Stimulated activated CD8-positive, alpha-beta memory T cell treated with anti-CD3 and anti-CD28 coated beads, Interleukin-12 subunit alpha, Interleukin-12 subunit beta, amount 100 ng/mL, for 24 hours (primary cell): Measurements from ENCODE around the gene ARSK.

ENCODE experiments used
- DNase-seq: peaks from one replicate; pipeline ENCODE4 v3.0.0-alpha.2; 2020; ENCODE audit errors: extremely low read depth

The ARSK gene, protein sequence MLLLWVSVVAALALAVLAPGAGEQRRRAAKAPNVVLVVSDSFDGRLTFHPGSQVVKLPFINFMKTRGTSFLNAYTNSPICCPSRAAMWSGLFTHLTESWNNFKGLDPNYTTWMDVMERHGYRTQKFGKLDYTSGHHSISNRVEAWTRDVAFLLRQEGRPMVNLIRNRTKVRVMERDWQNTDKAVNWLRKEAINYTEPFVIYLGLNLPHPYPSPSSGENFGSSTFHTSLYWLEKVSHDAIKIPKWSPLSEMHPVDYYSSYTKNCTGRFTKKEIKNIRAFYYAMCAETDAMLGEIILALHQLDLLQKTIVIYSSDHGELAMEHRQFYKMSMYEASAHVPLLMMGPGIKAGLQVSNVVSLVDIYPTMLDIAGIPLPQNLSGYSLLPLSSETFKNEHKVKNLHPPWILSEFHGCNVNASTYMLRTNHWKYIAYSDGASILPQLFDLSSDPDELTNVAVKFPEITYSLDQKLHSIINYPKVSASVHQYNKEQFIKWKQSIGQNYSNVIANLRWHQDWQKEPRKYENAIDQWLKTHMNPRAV

DNA sequence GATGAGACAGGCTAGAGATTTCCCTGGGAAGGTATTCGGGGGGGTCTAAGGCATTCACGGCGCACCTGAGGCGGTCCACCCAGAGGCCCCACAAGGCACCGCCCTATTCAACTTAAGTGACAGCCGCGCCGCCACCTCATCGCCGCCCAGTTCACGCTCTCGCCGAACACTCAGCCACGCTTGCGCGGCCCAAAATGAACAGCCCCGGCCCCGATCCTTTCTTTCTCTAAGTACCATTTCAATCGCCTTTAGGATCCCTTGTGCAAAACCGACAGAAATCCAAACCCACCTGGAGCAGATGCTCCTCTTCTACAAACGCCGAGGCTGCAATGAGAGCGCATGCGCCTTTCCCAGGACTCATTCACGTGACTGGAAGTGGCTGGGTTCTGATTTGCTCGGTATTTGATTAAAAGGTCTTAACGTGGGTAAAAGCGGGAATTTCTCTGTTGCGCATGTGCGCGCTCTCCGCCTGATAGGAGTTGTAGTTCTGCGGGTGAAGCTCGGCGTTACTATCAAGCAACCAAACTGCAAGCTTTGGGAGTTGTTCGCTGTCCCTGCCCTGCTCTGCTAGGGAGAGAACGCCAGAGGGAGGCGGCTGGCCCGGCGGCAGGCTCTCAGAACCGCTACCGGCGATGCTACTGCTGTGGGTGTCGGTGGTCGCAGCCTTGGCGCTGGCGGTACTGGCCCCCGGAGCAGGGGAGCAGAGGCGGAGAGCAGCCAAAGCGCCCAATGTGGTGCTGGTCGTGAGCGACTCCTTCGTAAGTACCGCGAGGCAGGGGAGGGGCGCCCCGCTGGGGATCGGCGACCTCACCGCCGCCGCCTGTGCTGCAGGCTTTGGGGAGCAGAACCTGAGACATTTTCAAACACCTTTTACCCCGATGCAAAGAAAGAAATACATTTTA is at the start of gene ARSK, which contains the start of gene SKIC3:
ARSK (plus strand) TSS at position 455 of the 902 bp plus-strand sequence; CDS start at position 633, 178 bp downstream.
SKIC3 (minus strand) TSS at position 331 of the 902 bp plus-strand sequence. CDS start 7,827 bp downstream, outside the sequence.
- peak; percentile 72 for DNase-seq

DNA sequence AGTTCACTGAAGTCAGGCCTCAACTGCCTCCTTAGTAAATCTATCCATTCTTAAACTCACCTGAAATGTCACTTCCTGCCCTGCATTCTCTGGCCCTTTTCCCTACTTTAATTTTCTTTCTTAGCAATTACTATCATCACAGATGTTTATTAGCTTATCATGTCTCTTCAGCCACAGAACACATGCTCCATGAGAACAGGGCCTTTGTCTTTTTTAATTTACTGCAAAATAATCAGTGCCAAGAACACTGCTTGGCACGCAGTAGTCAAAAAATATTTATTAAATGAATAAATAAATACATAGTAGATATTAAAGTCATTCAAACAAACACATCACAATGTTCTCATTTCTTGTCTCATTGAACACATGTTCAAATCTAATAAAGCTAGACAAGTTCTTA is 46.4 kb upstream of the ARSK start:
- DNase-seq, result no peak

DNA sequence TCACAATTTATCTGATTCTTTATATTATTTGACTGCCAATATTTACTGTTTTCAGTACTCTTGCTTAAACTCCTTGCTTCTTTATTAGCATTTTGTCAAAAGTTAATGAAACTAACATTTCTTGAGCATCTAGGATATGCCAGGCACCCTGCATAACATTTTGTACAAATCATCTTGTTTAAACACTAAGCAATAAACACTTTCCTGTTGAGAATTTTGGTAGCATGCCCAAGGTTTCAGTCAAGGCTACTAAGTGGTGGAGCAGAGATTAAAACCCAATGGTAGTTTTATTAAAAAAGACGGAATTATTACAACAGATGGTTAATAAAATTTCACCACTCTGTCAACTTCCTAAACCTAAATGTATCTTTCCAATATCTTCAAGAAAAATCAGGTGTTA is 43.3 kb upstream of the ARSK start:
- no peak for DNase-seq

DNA sequence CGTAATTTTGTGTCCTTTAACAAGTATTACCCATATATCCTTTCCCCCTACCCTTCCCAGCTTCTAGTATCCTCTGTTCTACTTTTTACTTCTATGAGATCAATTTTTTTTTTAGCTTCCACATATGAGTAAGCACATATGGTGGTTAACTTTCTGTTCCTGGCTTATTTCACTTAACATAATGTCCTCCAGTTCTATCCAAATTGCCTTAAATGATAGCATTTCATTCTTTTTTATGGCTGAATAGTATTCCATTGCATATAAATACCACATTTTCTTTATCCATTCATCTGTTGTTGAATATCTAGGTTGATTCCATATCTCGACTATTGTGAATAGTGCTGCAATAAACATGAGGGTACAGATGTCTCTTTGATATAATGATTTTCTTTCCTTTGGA is 36.5 kb upstream of the ARSK start:
- DNase-seq, result no peak

DNA sequence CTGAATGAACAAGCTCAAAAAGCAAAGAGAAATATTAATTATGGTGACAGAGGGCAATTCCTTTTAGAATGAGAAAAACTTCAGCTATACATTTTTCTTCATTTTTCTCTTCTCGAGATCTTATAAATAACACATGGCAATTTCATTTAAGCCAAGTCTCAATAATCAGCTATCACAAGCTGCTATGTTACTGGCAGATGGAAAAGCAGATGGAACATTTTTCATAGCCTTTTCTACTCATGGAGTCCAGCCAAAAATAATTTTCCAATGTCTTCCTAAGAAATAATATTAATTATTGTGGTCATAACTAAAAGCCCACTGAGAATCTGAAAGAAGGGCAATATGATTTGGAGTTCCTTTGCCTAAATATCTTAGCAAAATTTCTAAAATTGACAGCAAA is 35.8 kb upstream of the ARSK start:
- DNase-seq, result no peak

DNA sequence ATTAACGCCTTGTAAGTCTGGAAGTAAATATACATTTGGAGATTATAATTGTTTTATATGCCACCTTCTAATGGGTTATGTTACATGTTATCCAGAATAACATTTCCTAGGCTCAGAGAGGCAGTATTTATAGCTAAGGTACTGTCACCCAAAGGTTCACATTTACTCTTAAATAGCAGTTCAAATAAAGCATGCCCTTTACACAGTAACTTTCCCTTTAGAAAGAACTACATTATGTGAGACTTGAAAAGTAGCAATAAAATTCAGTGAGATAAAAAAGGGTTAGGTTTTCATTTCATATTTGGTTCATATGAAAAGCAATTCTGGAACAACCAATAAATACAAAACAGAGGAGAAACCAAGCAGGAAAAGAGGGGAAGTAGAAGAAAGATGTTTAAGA is 35.2 kb upstream of the ARSK start:
- no peak for DNase-seq

DNA sequence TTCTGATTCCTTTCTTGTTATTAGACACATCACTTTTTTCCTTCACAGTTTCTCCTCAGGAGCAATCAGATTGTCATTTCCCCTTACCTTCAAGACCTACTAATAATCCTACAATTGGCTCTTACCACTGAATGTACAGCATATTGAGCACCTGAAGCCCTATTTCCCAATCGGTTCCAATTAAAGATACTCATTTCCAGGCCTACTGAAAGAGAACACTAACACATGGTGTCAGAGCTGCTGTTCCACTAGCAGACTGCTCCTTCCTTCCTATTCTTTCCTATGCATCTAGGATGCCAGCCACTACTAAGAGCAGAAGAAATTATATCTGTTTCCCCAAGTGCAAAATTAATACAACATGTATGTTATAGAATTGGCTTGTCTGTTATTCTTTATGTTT is 34.7 kb upstream of the ARSK start:
- no peak for DNase-seq

DNA sequence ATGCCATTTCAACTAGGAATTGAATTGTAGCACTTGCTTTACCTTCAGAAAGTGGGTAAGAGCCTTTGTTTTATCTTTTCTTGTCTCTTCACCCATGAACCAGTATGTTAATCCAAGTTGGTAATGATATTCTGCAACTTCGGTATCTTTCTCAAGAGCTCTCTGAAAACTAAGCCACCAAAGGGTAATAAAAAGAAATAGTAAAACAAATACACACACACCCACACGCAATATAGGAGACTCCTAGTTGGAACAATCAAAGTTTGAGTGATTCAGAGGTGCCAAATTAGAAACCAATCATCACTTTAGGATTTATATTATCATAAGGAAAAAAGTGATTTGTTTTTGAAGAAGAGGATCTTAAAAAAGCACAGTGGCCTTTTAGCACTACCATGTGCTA is 30.5 kb upstream of the ARSK start:
- no peak for DNase-seq

DNA sequence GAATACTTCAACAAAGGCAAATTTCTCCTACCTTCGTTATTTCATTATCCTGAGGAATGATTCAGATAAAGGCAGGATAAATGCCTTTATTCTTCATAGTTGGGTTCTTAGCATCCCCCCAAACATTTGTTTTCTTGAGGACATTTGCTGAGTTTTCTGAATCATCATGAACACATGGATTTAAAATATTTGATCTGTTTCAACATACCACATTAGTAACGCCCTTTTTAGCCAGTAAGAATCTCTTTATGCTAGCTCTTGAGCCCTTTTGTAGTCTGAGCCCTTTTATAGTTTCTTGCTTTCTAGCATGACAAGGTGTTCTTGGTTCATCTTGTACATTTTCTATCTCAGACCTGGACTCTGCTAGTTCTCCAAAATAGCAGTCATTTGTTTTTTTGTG is 28.0 kb upstream of the ARSK start:
- no peak for DNase-seq

DNA sequence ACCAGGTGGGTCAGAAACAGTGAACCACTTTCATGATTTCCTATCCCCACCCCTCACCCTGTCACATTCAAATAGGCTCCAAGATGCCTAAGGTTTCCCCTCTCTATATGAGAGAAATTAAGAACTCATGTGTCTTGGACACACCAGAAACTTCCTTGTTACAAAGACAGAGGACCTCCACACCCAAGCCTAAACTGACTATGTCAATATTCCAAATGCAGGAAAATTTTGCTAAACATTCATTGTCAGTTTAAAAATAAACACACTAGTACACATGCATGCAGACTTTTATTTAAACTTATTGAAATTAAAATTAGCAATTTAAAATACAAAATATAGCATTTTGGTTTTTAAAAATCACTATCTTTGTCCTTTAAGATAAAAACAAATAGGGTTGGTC is 26.3 kb upstream of the ARSK start:
- no peak for DNase-seq

DNA sequence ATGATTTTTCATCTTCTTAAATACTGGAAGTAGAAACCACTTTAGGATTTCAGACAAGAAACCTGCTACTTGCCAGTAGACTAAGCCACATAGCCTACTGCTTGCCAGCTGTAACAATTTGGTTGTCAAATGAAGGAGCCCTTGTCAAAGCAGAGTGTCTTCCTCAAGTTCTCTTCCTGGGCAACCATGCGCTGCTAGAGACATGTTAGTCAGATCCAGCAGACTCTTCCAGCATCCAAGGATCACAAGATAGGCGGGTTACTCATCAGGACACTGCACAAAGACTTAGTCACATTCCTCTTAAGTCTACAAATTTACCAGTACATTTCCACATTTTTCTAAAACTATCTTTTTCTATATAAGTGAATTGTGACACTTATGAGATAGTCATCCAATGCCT is 24.5 kb upstream of the ARSK start:
- DNase-seq, result no peak

DNA sequence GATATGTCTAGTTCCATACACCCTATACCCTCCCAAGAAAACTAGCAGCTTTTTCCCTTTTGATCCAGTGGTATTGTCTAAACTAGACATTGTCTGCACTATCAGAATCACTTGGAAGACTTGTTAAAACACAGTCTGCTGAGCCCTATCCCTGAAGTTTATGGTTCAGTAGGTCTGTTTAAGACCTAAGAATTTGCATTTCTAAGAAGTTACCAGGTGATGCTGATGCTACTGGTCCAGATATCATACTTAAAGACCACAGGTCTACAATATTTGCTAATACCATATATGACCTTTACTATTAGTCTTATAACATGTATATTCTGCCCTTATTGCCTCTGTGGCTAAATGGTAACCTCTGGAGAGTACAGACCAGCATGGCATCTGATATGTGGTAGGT is 23.4 kb upstream of the ARSK start:
- DNase-seq, result no peak

DNA sequence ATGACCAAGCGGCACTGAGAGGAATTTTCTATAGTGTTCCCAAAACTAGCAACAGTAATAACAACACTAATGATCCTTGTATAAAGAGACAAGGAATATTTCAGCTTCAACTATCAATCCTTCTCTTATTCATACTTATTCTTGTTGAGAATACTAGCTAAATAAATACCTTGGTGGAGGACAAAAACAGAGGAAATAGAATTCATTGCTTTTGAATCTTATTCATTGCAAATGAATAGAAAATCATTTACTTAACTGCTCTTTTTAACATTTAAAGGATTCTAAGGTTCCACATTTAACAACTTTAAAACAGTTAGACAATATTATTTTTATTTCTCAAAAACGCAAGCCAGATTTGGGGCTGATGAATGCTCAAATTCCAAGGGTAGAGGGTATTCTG is 22.5 kb upstream of the ARSK start:
- no peak for DNase-seq

DNA sequence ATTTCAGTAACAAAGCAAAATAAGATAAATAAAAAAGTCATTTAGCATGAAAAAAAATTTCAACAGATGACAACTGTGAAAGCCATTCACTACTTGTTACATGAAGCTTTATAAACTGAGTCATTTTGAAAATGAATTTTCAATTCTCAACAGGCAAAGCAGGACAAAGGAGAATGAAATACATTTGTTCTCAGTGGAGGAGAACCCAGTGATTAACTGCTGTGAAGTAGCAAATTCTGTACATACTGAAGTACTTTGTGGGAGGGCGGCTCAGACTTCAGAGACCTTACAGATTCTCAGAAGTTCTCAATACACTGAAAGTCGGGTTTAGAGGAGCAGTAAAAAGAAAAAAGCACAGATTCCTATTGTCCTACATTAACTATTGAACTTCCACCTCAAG is 21.8 kb upstream of the ARSK start:
- DNase-seq, result no peak

DNA sequence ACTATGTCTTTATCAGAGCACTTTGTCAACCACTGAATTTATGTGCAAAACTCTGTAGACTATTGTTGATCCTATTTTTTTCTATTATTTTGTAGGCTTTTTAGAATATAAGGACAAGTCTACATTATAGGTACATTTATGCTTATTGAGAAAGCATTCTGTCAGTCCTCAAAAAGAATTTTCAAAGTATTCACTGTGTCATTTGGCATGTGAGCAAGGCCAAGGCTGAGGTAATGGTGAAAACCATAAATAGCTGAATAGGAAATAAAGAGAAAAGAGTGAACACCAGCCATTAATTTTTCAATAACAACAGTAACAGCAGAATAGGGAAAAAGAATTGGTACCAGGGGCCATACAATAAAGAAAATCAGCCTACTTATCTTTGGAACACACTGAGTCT is 21.1 kb upstream of the ARSK start:
- DNase-seq, result no peak

DNA sequence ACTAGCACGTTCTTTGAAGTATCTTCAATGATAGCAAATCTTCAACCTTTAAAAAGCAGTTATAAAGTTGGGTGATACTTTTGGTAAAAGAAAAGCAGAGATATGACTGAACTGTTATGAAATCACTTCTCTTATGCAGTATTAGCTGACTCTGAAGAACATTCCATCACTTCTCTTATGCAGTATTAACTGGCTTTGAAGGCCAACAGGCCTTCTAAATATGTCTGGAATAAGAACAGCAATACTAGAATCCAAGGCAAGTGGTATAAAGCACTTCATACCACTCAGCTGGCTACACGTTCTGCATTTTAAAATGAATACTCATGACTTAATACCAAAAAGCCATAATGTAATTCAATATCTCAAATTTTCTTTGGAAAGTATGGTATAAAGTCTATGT is 17.4 kb upstream of the ARSK start:
- no peak for DNase-seq

DNA sequence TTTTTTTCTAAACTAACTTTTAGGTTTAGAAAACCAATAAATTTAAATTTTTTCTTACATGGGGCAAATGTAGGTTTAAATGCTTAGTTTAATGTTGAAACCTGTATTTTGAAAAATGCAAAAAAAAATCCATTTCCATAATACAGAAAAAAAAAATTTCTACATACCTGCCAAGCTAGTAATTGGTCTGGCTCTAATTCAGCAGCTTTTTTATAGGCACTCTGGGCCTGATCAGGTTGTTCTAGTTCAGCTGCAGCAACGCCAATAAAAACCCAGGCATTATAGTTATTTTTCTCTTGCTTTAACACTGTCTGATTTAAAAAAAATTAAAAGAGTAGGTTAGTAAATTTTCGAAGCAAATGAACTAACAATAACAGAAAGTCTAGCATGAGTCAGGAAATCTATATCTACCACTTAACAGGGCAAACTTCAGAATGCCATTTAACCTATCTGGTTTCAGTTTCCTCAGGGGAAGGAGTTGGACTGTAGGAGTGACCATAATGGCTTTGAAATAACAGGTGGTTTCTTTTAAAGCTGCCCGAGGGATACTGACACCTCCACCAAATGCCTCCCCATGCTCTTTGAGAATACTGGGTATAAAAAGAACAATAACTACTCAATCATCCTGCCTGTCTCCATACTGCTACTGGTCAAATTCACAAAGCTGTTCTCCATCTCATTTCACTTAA is 11.7 kb upstream of the ARSK start:
- DNase-seq, result no peak

DNA sequence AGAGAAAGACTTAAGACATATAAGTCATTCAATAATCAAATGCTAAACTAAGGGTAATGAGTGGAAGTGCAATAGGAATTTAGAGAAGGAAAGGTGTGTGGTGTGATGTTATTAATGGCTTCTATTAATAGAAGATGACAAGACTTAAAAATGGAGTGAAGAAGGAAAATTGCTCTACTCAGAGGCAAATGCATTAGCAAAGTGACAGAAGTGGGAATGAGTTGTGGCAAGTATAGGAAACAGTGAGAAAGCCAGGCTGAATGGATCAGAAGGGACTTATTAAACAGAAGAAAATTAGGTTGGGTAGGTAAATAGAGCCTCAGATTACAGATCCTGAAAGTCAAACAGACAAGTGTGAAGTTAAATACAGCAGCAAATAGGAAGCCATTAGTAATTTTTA is 5.9 kb upstream of the ARSK start:
- no peak for DNase-seq

DNA sequence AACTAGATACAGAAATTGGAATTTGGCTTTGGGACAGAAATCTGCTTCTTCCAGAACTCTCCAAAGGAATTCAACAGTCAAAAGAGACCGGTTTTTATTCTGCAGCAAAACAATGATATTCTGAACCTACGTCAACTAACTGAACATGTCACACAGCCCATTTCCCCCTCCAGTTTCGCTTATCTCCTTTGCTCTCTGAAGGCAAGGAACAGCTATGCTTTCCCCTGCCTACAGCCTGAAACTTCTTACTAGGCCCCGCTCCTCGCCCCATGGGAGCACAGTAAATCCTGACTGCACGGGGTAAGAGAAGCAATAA is 612 bp upstream of the ARSK start:
- DNase-seq, result no peak

DNA sequence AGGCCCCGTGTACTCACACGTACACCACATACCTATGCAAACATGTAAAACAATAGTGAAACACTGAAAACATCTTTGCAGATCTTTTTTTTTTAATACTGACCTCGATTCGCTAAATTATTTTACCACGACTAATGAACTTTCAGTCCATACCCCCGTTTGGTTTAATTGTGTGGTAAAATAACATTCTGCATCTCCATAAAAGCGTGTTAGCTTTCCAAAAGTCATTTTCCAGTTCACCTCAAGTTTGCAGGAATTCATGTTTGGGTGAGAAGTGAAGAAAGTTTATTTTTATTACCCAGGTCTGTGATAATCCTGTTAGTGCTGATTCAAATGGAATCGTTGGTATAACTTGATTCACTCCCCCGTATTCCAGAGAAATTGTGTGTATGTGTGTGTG is 652 bp downstream of the ARSK start:
- no peak for DNase-seq

DNA sequence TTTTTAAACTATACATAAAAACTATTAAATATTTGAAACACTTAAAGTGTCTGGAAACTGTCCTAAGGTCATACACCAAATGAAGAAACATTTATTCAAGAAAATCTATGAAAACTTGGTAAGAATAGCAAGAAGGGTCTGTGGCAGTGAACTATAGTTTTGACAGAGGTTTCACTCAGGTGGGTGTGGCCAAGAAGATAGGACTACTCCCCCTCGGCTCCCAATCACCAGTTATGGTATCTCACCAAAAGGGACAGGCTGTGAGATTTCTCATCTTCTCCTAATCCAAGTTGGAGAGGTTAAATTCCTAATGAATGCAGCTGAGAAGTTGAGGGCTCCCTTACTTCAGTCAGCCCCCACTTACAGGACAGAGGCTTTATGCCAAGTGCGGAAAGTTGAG is 2.9 kb downstream of the ARSK start:
- no peak for DNase-seq

DNA sequence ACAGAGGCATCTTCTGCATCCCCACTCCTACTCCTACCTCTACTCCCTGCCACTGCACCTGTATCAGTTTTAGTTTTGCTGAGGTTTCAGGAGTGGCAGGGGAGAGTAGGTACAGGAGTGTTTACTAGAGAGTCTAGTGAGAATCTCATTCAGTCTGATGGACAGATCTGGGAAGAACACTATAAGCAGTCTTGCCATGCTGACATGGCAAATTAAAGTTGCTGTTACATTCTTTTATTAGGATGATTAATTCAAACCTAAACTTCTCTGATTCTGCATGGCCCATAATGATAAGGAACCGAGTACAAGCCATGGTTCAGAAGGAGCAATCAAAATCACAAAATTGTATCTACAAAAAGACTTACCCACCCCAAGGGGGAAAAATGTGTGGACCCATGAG is 7.4 kb downstream of the ARSK start:
- DNase-seq, result no peak
